BE2C (cell line): Measurements from ENCODE around the gene FAM193A.
"Not testable (repeated sequence)": the region's sequence is repeated elsewhere in the genome, so short reads cannot be mapped to it uniquely, and the experiment has no call there.

ENCODE experiments used
- DNase-seq: peaks from one replicate; pipeline ENCODE4 v3.0.0-alpha.2; 2020
- H3K27me3 ChIP-seq: fragments of 250-450 bp; sonication (Bioruptor Pico); 2 replicates; pipeline ENCODE4 v1.5.1; 2020; ENCODE audit warnings: mild to moderate bottlenecking
- H3K36me3 ChIP-seq: fragments of 250-450 bp; sonication (Bioruptor Pico); 2 replicates; pipeline ENCODE4 v1.5.1; 2020; ENCODE audit warnings: mild to moderate bottlenecking
- H3K4me1 ChIP-seq: fragments of 250-450 bp; sonication (Bioruptor Pico); 2 replicates; pipeline ENCODE4 v1.5.1; 2020
- H3K4me3 ChIP-seq: 2 replicates; pipeline ENCODE4 v1.5.1; 2011; ENCODE audit warnings: low read depth, low read length
- H3K9me3 ChIP-seq: fragments of 250-450 bp; sonication (Bioruptor Pico); 2 replicates; pipeline ENCODE4 v1.5.1; 2020
- CTCF ChIP-seq: IDR thresholded peaks from 2 replicates; pipeline ENCODE4 v1.5.1; 2012; ENCODE audit warnings: mild to moderate bottlenecking, low read depth, low read length

FAM193A gene

GRCh38 chr4:2624782-2625530 lies 88.5 kb downstream of the FAM193A start:
- DNase-seq, result no peak
- Histone ChIP-seq H3K36me3 (peaks cover 28% of the 10 kb centered on the region), H3K4me3 (no peak overlapping the region), H3K27me3 (no peaks in the 10 kb centered on the region), H3K9me3 (no peaks in the 10 kb centered on the region), H3K4me1 (no peaks in the 10 kb centered on the region)
- TF ChIP-seq CTCF, result no peak

DNA sequence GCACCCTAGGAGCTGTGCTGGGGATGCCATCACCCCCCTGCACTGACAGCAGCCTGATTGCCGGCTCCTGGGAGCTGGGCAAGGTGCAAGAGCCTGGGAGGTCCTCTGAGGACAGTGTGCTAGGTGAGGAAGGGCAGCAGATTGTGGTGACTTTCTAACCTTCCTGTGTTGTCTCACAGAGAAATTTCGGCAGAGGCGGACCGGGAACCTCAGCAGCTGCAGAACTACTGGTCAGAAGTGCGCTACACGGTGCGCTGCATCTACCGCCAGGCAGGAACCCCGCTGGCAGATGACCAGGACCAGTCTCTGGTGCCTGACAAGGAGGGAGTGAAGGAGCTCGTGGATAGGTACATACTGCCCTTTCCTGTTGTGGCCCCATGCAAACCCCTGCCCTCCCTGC lies 89.8 kb downstream of the FAM193A start:
- Histone ChIP-seq H3K4me1 (no peaks in the 10 kb centered on the region), H3K4me3 (no peak overlapping the region), H3K9me3 (no peaks in the 10 kb centered on the region), H3K36me3 (peaks cover 38% of the 10 kb centered on the region), H3K27me3 (no peaks in the 10 kb centered on the region)
- TF ChIP-seq CTCF, result no peak
- no peak for DNase-seq

GRCh38 chr4:2630556-2631273 lies 94.3 kb downstream of the FAM193A start:
- no peaks in the 10 kb centered on the region for H3K27me3 ChIP-seq
- H3K36me3 ChIP-seq, result peaks cover 61% of the 10 kb centered on the region
- no peak for DNase-seq
- TF ChIP-seq CTCF, result no peak
- H3K4me1 ChIP-seq, result no peaks in the 10 kb centered on the region
- H3K4me3 ChIP-seq, result no peak overlapping the region
- no peaks in the 10 kb centered on the region for H3K9me3 ChIP-seq

GRCh38 chr4:2634014-2634413 lies 97.6 kb downstream of the FAM193A start:
- peaks cover 69% of the 10 kb centered on the region for H3K36me3 ChIP-seq
- no peak for TF ChIP-seq CTCF
- no peak for DNase-seq

GRCh38 chr4:2636331-2636730 lies 99.9 kb downstream of the FAM193A start:
- Histone ChIP-seq H3K4me3 (no peak overlapping the region), H3K9me3 (no peaks in the 10 kb centered on the region), H3K36me3 (peaks cover 74% of the 10 kb centered on the region), H3K27me3 (no peaks in the 10 kb centered on the region), H3K4me1 (no peaks in the 10 kb centered on the region)
- DNase-seq, result no peak
- no peak for TF ChIP-seq CTCF

More at GRCh38 chr4:2634014-2634413, 97.6 kb downstream of the FAM193A start:
- Histone ChIP-seq H3K4me3 (no peak overlapping the region), H3K9me3 (no peaks in the 10 kb centered on the region), H3K4me1 (no peaks in the 10 kb centered on the region), H3K27me3 (no peaks in the 10 kb centered on the region)

GRCh38 chr4:2636994-2637393 lies 100.5 kb downstream of the FAM193A start:
- DNase-seq, H3K9me3 ChIP-seq, H3K4me1 ChIP-seq, H3K4me3 ChIP-seq, H3K27me3 ChIP-seq: not testable (repeated sequence)
- H3K36me3 ChIP-seq, result peaks cover 72% of the 10 kb centered on the region
